Raji (cell line): ENCODE measurements around the gene OPN3.
A peak's percentile ranks its signal among the peaks of the same experiment; 100 is the strongest.

Experiments
- POLR2A ChIP-seq: IDR thresholded peaks from 2 replicates; pipeline ENCODE4 v1.6.1; 2011; ENCODE audit warnings: low read depth, low read length, control low read depth; ENCODE audit not compliant: insufficient read depth

The OPN3 gene

GRCh38 chr1:241586905-241587512 lies 53.2 kb downstream of the OPN3 start:
- no peak for TF ChIP-seq POLR2A

- TF ChIP-seq POLR2A: no peak
These were observed 57.2 kb downstream of the OPN3 start for GRCh38 chr1:241582921-241583321.

GRCh38 chr1:241579434-241579833 lies 60.7 kb downstream of the OPN3 start:
- TF ChIP-seq POLR2A: no peak

- TF ChIP-seq POLR2A: no peak
These were observed 66.0 kb downstream of the OPN3 start for GRCh38 chr1:241574154-241574553.

GRCh38 chr1:241569848-241570247 lies 70.3 kb downstream of the OPN3 start:
- no peak for TF ChIP-seq POLR2A

- TF ChIP-seq POLR2A: no peak
These were observed 79.4 kb downstream of the OPN3 start for GRCh38 chr1:241560849-241561187.

GRCh38 chr1:241560146-241560848 lies 79.9 kb downstream of the OPN3 start:
- TF ChIP-seq POLR2A: no peak

- TF ChIP-seq POLR2A: no peak
These were observed 82.5 kb downstream of the OPN3 start for GRCh38 chr1:241557551-241558193.

GRCh38 chr1:241557031-241557430 lies 83.1 kb downstream of the OPN3 start:
- no peak for TF ChIP-seq POLR2A

- no peak for TF ChIP-seq POLR2A
These were observed 84.6 kb downstream of the OPN3 start for GRCh38 chr1:241555526-241555925.

- no peak for TF ChIP-seq POLR2A
These were observed 86.1 kb downstream of the OPN3 start for GRCh38 chr1:241553886-241554592.

GRCh38 chr1:241551759-241552638 lies 88.2 kb downstream of the OPN3 start:
- peak; percentile 32; the same call in 1 of the 2 replicates for TF ChIP-seq POLR2A

GRCh38 chr1:241550318-241550717 lies 89.9 kb downstream of the OPN3 start:
- TF ChIP-seq POLR2A: no peak

- no peak for TF ChIP-seq POLR2A
These were observed 92.2 kb downstream of the OPN3 start for GRCh38 chr1:241548008-241548407.
